Measurements from ENCODE around the gene IQUB. TPM values are rescaled to one million over a fixed set of nuclear protein-coding genes. Genes with fewer than 3 reads are reported as not detected.

Gene IQUB
- total RNA-seq (ENCODE audit: low replicate concordance), result 0.30 and 0.35 TPM in 2 replicates

DNA sequence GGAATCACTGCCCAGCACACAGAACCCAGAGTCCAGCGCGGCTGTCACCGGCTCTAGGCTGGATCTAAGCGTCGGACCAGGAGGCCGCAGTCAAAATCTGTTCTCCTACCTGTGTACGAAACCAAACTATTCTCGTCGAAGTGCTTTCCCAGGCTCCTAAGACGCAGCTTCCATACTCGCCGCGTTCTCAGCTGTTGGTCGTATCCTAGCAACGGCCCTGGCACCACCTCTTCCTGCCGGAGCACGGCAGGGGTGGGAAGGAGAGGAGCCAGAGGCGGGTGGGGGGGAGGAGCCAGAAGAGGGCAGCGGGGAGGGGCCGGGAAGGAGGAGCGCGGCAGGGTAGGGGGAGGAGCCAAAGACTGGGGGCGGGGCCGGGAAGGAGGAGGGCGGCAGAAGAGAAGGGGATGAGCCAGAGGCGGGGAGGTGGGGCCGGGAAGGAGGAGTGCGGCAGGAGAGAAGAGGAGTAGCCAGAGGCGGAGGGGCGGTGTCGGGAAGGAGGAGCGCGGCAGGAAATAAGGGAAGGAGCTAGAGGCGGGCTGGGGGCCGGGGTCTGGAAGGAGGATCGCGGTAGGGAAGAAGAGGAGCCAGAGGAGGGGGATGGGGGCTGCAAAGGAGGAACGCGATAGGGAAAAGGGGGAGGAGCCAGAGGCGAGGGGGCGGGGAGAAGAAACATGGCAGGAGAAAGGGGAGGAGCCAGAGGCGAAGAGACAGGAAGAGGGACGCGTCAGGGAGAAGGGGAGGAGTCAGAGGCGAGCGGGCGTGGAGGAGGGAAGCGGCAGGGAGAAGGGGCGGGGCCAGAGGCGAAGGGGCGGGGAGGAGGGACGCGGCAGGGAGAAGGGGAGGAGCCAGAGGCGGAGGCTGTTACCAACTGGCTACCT is at the start of gene IQUB:
Gene IQUB, minus strand, starts transcription at position 213 of the 878 bp plus-strand sequence. CDS start 22,255 bp downstream, outside the sequence.

DNA sequence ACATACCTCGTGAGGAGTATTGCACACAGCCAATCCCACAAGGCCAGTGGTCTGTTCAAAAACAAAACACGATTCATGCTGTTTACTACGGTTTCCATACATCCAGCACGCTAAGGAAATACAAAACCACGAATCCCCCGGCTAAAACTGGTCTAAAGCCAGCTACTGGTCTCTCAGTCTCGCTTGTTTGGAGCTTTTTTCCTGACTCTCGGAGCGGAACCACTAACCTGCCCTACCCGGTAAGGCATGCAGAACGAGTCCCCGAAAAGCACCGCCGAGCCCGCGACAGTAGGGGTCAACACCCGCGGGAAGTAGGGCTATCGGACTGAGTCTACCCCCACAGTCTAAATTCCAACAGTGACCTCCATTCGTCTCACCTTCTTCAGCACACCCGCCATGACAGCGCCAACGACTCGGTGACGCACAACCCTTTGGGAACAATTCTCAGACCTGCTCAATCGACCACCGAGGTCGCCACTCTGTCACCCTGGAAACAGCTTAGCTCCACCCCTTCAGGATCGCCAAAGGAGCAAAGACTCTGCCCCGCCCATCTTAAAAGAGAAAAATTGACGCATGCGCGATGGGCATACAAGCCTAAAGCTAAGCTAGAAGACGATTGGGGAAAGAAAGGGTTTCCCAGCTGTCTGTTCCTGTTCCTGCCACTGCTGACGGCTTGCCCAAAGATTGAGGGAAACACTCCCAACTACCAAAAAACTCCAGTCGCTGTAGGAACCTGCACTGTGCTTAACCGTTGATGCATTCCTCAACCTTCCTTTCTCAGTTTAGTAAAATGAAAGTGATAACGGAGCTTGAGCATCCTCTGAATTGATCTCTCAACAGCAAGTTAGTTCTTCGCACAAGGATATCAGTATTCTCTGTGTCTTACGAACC is 23.2 kb upstream of the IQUB start, which contains the start of gene NDUFA5:
Gene NDUFA5, minus strand, starts transcription at position 421 of the 891 bp plus-strand sequence. Its CDS starts 23 bp downstream, at position 398.

Other genes with a start within 250 kb of the IQUB start
- gene NDUFA5, start 23.2 kb upstream of the IQUB start, total RNA-seq (ENCODE audit: low replicate concordance), result 29.3 and 41.0 TPM in 2 replicates
- gene ASB15, start 67.2 kb upstream of the IQUB start, total RNA-seq (ENCODE audit: low replicate concordance), result not detected in 2 replicates
- gene LMOD2, start 121.3 kb upstream of the IQUB start, total RNA-seq (ENCODE audit: low replicate concordance), result not detected in 2 replicates
- 4.1 and 6.5 TPM in 2 replicates for gene WASL, start 214.4 kb upstream of the IQUB start, total RNA-seq (ENCODE audit: low replicate concordance)